Esophagus muscularis mucosa (tissue), 3 donors: ENCODE data around the gene FAM131A.

Experiments used
- CTCF ChIP-seq, 3 experiments: fragments of 200-600 bp in 2 of 3; fragments of 450-650 bp in 1 of 3; sonication (generic) in 2 of 3; IDR thresholded peaks; one replicate each; pipeline ENCODE4 v1.5.1; 2017 to 2019; ENCODE audit warnings: antibody characterized with exemption in 3 of 3, mild to moderate bottlenecking in 2 of 3, moderate library complexity in 1 of 3
- POLR2A ChIP-seq: fragments of 450-650 bp; IDR thresholded peaks from one replicate; pipeline ENCODE4 v1.6.1; 2017; ENCODE audit warnings: antibody characterized with exemption, moderate library complexity, mild to moderate bottlenecking, low read depth

DNA sequence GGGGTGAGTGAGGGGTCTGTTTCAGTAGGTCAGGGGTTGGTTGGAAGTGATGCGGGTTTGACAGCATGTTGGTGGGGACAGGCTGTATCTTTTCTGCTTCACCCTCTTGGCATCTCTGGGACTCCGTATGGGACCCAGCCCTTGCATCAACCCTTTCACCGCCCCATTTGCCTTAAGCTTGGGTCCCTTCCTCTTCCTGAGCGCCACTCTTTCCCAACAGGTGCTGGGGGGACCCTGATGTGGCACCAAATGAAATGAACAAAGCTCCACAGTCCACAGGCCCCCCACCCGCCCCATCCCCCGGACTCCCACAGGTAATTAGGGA lies 21.9 kb upstream of the FAM131A start:
- TF ChIP-seq CTCF (IDR thresholded peaks at IDR 0.05) (no peak), POLR2A (no peak)
